GM18507 (cell line): ENCODE data around the gene SLC39A5.
"Not testable (repeated sequence)": the region's sequence is repeated elsewhere in the genome, so short reads cannot be mapped to it uniquely, and the experiment has no call there.

ENCODE experiments used
- DNase-seq: peaks from one replicate; pipeline ENCODE4 v3.0.0; 2011; ENCODE audit warnings: low read depth; ENCODE audit not compliant: insufficient read length; ENCODE audit errors: extremely low spot score
- FAIRE-seq: peaks from 2 replicates; lab custom pipeline; 2011; peaks lifted over from hg19 to GRCh38; lab: Jason Lieb, UNC

The SLC39A5 gene, protein sequence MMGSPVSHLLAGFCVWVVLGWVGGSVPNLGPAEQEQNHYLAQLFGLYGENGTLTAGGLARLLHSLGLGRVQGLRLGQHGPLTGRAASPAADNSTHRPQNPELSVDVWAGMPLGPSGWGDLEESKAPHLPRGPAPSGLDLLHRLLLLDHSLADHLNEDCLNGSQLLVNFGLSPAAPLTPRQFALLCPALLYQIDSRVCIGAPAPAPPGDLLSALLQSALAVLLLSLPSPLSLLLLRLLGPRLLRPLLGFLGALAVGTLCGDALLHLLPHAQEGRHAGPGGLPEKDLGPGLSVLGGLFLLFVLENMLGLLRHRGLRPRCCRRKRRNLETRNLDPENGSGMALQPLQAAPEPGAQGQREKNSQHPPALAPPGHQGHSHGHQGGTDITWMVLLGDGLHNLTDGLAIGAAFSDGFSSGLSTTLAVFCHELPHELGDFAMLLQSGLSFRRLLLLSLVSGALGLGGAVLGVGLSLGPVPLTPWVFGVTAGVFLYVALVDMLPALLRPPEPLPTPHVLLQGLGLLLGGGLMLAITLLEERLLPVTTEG

DNA sequence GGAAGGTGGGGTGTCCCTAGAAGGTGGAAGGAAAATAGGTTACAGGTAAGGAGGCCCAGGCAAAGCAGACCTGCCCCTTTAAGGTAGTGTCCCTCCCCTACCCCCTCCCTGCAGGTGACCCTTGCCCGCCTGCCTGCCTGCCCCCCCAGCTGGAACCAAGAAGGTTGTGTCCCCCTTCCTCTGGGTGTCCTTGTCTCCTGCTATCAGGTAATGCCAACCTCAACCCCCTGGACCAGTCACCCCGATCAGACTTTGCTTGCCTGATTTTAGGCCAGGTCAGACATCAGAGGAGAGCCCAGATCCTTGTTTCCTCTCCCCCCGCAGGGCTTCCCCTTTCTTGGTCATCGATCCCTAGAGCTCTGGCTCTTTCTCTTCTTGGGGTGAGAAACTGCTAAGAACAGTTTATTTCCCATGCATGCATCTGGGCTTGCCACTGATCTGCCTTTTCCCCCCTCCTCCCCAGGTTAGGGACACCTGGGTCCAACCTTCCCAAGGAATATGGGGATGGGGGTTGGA is at the start of gene SLC39A5:
TSS of gene SLC39A5 (plus strand) at position 136 of the 516 bp plus-strand sequence. CDS start 1,224 bp downstream, outside the sequence.
- no peak for FAIRE-seq
- no peak for DNase-seq

GRCh38 chr12:56186957-56187356 is 42.9 kb upstream of the SLC39A5 start:
- DNase-seq (no peak), FAIRE-seq (no peak)

DNA sequence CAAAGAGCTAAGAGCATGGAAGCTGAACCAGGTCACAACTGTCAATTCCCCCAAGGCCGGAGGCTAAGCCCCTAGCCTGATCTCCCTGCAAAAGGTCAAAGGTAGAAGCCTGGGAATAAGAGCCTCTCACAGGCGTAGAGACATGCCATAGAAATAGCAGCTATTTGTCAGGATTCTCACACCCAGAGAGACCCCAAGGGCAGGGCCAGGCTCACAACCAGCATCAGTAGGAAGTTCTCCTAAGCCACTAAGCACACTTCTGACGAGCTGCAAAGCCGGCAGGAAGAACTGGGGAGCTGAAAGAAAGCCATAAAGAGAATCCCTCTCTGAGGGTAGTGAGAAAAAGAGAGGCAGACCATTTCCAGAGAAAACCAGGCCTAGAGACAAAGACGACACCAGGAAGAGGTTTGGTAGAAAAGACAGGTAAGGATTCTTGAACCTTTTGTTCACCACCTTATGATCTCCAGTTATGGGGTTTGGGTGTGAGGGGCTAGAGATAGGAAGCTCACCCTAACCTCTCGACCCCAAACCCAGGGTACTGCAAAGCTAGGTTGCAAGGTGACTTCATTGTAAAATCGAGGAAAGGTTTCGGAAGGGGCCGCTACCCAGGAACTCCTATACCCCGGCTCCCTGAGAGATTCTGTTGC is 41.6 kb upstream of the SLC39A5 start:
- DNase-seq (no peak), FAIRE-seq (peak; percentile 42)

DNA sequence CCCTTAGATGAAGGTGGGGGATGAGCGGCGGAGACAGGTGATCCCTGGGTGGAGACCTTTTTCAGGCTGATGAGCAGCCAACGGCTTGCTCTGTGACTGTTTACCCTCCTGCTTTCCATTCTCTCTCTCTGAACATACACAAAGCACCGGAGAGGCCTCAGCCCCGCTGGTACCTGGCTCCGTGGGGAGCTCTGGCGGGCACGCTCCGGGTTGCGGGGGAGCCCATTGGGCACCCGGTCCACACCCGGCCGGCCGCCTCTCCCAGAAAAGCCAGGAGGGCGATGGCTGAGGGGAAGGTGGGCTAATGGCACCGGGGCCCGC is 41.1 kb upstream of the SLC39A5 start:
- DNase-seq (no peak), FAIRE-seq (no peak)

- peak; percentile 63 for FAIRE-seq
- DNase-seq: peak; percentile 81
Measured at GRCh38 chr12:56189099-56189917, 40.5 kb upstream of the SLC39A5 start, which contains the start of gene SMARCC2. Gene SMARCC2, minus strand, starts transcription at chr12:56189483. Its CDS starts 22 bp downstream, at chr12:56189461.

GRCh38 chr12:56189918-56190694 is 39.7 kb upstream of the SLC39A5 start:
- FAIRE-seq (peak; percentile 66), DNase-seq (peak; percentile 55)

DNA sequence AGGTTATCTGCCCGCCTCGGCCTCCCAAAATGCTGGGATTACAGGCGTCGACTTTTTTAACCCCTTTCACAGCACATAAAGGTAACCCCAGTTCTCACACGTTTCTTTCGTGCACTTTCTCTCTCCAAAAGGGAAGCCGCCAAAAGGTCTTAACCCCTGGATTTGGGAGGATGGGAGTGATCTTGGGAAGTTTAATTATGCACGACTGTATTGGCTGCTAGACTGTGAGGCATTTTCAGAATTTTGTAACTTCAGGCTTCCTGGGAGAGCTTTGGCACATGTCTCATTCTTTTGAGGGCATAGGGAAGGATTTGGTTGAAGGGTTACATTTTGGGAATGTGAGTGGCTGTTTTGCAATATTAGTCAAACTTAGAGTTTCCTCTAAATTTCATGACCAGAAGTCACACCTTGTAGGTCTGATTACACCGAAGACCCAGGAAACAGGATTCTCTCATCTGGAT is 39.1 kb upstream of the SLC39A5 start:
- DNase-seq: no peak
- FAIRE-seq: no peak

- FAIRE-seq (no peak), DNase-seq (no peak)
Measured at GRCh38 chr12:56192582-56192981, 37.3 kb upstream of the SLC39A5 start.

DNA sequence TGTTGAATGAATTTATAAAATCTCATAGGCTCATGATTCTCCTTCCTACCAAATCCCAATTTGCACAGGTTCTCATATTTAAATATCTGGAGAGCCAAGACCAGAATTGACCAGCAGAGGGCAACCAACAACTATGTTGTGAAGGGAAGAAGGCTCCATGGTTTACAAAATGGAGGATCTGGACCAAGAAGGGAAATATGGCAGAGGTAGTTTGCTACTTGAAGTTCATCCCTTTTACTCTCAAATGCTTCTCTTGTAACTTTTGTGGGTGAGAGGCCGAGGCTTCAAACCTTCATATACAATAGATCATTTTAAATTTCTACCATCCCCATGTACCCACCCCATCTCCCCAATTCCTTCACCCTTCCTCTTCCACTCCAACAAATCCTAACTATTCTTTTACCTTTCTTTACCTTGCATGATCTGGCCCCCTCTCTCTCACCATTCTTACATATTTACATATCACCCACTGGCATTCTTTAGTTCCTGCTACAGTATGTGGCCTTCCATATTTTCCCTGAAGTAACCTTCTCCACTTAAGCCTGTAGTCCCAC is 36.7 kb upstream of the SLC39A5 start:
- DNase-seq (peak; percentile 58), FAIRE-seq (peak; percentile 85)

DNA sequence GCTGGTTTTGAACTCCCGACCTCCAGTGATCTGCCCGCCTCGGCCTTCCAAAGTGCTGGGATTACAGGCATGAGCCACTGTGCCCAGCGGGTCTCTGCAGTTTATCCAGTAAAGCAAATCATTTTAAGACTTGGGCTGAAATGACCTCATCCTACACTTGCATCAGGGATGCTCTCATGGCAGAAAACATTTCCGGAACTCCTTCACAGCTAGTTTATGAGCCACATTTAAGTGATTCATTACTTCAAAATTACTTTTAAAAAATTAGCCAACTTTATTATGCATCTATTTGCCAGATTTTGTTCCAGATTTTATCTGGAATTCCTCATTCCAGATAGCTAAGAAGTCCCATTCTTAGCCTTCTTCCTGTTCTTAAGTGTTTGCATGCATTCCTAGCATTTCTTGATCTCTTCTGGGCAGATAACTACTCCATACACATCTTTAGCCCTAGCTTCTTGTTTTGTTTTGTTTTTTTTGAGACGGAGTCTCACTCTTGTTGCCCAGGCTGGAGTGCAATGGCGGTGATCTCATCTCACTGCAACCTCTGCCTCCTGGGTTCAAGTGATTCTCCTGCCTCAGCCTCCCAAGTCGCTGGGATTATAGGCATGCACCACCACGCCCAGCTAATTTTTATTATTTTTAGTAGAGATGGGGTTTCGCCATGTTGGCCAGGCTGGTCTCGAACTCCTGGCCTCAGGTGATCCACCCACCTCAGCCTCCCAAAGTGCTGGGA is 32.9 kb upstream of the SLC39A5 start:
- FAIRE-seq, DNase-seq: not testable (repeated sequence)

- FAIRE-seq: no peak
- no peak for DNase-seq
Measured at GRCh38 chr12:56197921-56198635, 31.8 kb upstream of the SLC39A5 start.

- FAIRE-seq (no peak), DNase-seq (no peak)
Measured at GRCh38 chr12:56198836-56199235, 31.0 kb upstream of the SLC39A5 start.

- no peak for FAIRE-seq
- DNase-seq: no peak
Measured at GRCh38 chr12:56202366-56202765, 27.5 kb upstream of the SLC39A5 start.

GRCh38 chr12:56202838-56203237 is 27.0 kb upstream of the SLC39A5 start:
- FAIRE-seq (no peak), DNase-seq (no peak)

DNA sequence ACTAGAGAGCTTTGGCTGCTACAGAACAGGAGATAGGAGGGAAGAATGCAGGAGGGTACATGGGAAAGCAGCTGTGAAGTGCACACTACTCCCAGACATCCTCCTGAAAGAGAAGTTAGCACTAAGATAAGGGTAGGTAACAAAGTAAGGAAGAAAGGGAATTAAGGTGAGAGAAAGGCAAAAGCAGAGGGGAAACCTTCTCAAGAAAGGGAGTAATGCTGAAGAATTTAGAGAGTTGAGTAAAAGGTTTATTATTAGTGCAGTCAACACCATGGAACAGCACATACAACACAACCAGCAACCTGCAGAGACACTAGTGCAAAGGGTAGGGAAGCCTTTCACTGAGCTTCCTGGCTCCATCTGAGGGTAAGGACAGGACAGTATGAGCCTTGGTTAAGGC is 25.6 kb upstream of the SLC39A5 start:
- FAIRE-seq (no peak), DNase-seq (no peak)

GRCh38 chr12:56205445-56205844 is 24.4 kb upstream of the SLC39A5 start:
- FAIRE-seq: no peak
- DNase-seq: no peak

GRCh38 chr12:56206452-56207166 is 23.2 kb upstream of the SLC39A5 start:
- FAIRE-seq (no peak), DNase-seq (no peak)
